Testis (tissue), 3 donors: ENCODE measurements around the gene ITGB5. TPM values are rescaled to one million over a fixed set of nuclear protein-coding genes. Genes with fewer than 3 reads are reported as not detected.

Source experiments
- DNase-seq: peaks from one replicate; pipeline ENCODE4 v3.0.0-alpha.2; 2019
- H3K27ac ChIP-seq, 2 donors: fragments of 200-600 bp; sonication (generic); one replicate each; pipeline ENCODE4 v1.5.1; 2019
- H3K27me3 ChIP-seq: fragments of 200-600 bp; sonication (generic); one replicate; pipeline ENCODE4 v1.5.1; 2019
- H3K36me3 ChIP-seq: fragments of 200-600 bp; sonication (generic); one replicate; pipeline ENCODE4 v1.5.1; 2017; ENCODE audit warnings: low read depth; ENCODE audit errors: missing control alignments
- H3K4me1 ChIP-seq: fragments of 200-600 bp; sonication (generic); one replicate; pipeline ENCODE4 v1.5.1; 2019
- H3K4me3 ChIP-seq, 2 donors: fragments of 200-600 bp; sonication (generic); one replicate each; pipeline ENCODE4 v1.5.1; 2017 to 2019
- H3K9me3 ChIP-seq: fragments of 200-600 bp; sonication (generic); one replicate; pipeline ENCODE4 v1.5.1; 2017
- CTCF ChIP-seq, 3 experiments: fragments of 450-650 bp in 2 of 3; fragments of 200-600 bp in 1 of 3; sonication (generic) in 1 of 3; IDR thresholded peaks; one replicate each; pipeline ENCODE4 v1.5.1; 2016 to 2019; ENCODE audit warnings: antibody characterized with exemption in 3 of 3, mild to moderate bottlenecking in 2 of 3, moderate library complexity in 1 of 3
- POLR2A ChIP-seq: fragments of 450-650 bp; IDR thresholded peaks from one replicate; pipeline ENCODE4 v1.6.1; 2017; ENCODE audit warnings: antibody characterized with exemption, mild to moderate bottlenecking, moderate library complexity
- WGBS, 2 donors: methylation state at CpG; one replicate each; pipeline ENCODE4 v1.1.5; 2018; 5-methylcytosine and 5-hydroxymethylcytosine counted together
- intact Hi-C: fragments of 100-400 bp; cut with DNase I; formaldehyde crosslinking; loops from one replicate; pipeline ENCODE4 v1.15.1; 2023; ENCODE audit warnings: low total_unique reads
- polyA plus RNA-seq: library from polyadenylated mRNA; stranded (reverse); fragments of 350-450 nt; fragmentation: Illumina TruSeq; extraction: RNeasy Lipid Tissue Mini Kit (QIAGEN cat#74804); gene quantifications from one replicate; pipeline ENCODE4 v1.2.3, GENCODE V29; 2014; ENCODE audit warnings: low read depth, low replicate concordance; ENCODE audit not compliant: insufficient read depth
- total RNA-seq, 2 donors: library from RNA; depleted of rRNA; stranded (reverse); fragments of >200 nt; gene quantifications; one replicate each; pipeline ENCODE4 v1.2.3, GENCODE V29; 2016

Gene ITGB5
- total and polyA plus RNA-seq, 3 donors from 2014 or later = 46.0 to 101 (median 76.9) TPM

- WGBS, 2 donors = 63 to 84% methylated on average over 4 of the region's 4 CpGs
- no peaks in the 10 kb centered on the region for H3K9me3 ChIP-seq
- no peaks in the 10 kb centered on the region for H3K27me3 ChIP-seq
- TF ChIP-seq POLR2A = no peak
- no peak for TF ChIP-seq CTCF (IDR thresholded peaks at IDR 0.05)
- no peaks in the 10 kb centered on the region for H3K36me3 ChIP-seq
- intact Hi-C loops = no loop called here
- peaks cover 7% of the 10 kb centered on the region for H3K4me1 ChIP-seq
- no peak for DNase-seq
- no peak overlapping the region for H3K4me3 ChIP-seq
- H3K27ac ChIP-seq = no peak overlapping the region
Observed at GRCh38 chr3:124843047-124843446, 44.1 kb downstream of the ITGB5 start.

GRCh38 chr3:124841517-124841916, 45.6 kb downstream of the ITGB5 start:
- no peak for DNase-seq
- no peaks in the 10 kb centered on the region for H3K36me3 ChIP-seq
- no peak overlapping the region for H3K27ac ChIP-seq
- 98 to 100% methylated on average over 1 to 2 of the region's 2 CpGs for WGBS, 2 donors
- H3K4me1 ChIP-seq = peaks cover 19% of the 10 kb centered on the region
- TF ChIP-seq POLR2A = no peak
- TF ChIP-seq CTCF (IDR thresholded peaks at IDR 0.05) = no peak
- no peaks in the 10 kb centered on the region for H3K9me3 ChIP-seq
- no peaks in the 10 kb centered on the region for H3K27me3 ChIP-seq
- intact Hi-C loops = no loop called here
- no peak overlapping the region for H3K4me3 ChIP-seq

- DNase-seq = no peak
- intact Hi-C loops = no loop called here
- no peaks in the 10 kb centered on the region for H3K9me3 ChIP-seq
- H3K4me3 ChIP-seq = no peak overlapping the region
- H3K36me3 ChIP-seq = no peaks in the 10 kb centered on the region
- peaks cover 26% of the 10 kb centered on the region for H3K4me1 ChIP-seq
- no peak overlapping the region for H3K27ac ChIP-seq
- TF ChIP-seq POLR2A = no peak
- TF ChIP-seq CTCF (IDR thresholded peaks at IDR 0.05) = no peak
- WGBS, 2 donors = 81 to 92% methylated on average over 2 of the region's 2 CpGs
- H3K27me3 ChIP-seq = no peaks in the 10 kb centered on the region
Observed at GRCh38 chr3:124840331-124840730, 46.8 kb downstream of the ITGB5 start.

GRCh38 chr3:124839896-124840295, 47.3 kb downstream of the ITGB5 start:
- Histone ChIP-seq H3K4me1 (peaks cover 25% of the 10 kb centered on the region), H3K27ac (no peak overlapping the region)
- intact Hi-C loops = no loop called here

More at GRCh38 chr3:124839896-124840295, 47.3 kb downstream of the ITGB5 start:
- H3K4me3 ChIP-seq = no peak overlapping the region
- DNase-seq = no peak
- H3K9me3 ChIP-seq = no peaks in the 10 kb centered on the region
- TF ChIP-seq CTCF (IDR thresholded peaks at IDR 0.05) (no peak), POLR2A (no peak)
- no peaks in the 10 kb centered on the region for H3K27me3 ChIP-seq
- no peaks in the 10 kb centered on the region for H3K36me3 ChIP-seq
